Large intestine (tissue), 3 donors: ENCODE results near the gene LONP2. TPM values are rescaled to one million over a fixed set of nuclear protein-coding genes. Genes with fewer than 3 reads are reported as not detected.

Experiments used
- DNase-seq, 2 donors: peaks; one replicate each; pipeline versions ENCODE4 v3.0.0 to v3.0.0-alpha.2; 2013
- H3K27ac ChIP-seq: one replicate; pipeline ENCODE4 v1.5.1; 2013; ENCODE audit warnings: low read length
- H3K27me3 ChIP-seq: 2 replicates; pipeline ENCODE4 v1.6.1; 2013; ENCODE audit warnings: low read length; ENCODE audit not compliant: control insufficient read depth, insufficient read depth
- H3K36me3 ChIP-seq: 2 replicates; pipeline ENCODE4 v1.6.1; 2013; ENCODE audit warnings: low read length; ENCODE audit not compliant: control insufficient read depth, insufficient read depth
- H3K4me1 ChIP-seq: one replicate; pipeline ENCODE4 v1.6.1; 2013; ENCODE audit warnings: low read length; ENCODE audit not compliant: control insufficient read depth, insufficient read depth
- H3K4me3 ChIP-seq: one replicate; pipeline ENCODE4 v1.5.1; 2013; ENCODE audit warnings: low read length
- H3K9me3 ChIP-seq: one replicate; pipeline ENCODE4 v1.6.1; 2013; ENCODE audit warnings: mild to moderate bottlenecking, low read depth, low read length, moderate library complexity; ENCODE audit not compliant: control insufficient read depth
- WGBS: methylation state at CpG from one replicate; pipeline ENCODE4 v1.1.5; 2013; ENCODE audit warnings: low lambda C conversion rate; ENCODE audit not compliant: insufficient coverage; 5-methylcytosine and 5-hydroxymethylcytosine counted together
- polyA plus RNA-seq: library from polyadenylated mRNA; unstranded; fragments of 120-200 nt; gene quantifications from one replicate; pipeline ENCODE4 v1.2.1, GENCODE V29; 2013

LONP2 gene
- polyA plus RNA-seq, 1 donor = 49.4 TPM

DNA sequence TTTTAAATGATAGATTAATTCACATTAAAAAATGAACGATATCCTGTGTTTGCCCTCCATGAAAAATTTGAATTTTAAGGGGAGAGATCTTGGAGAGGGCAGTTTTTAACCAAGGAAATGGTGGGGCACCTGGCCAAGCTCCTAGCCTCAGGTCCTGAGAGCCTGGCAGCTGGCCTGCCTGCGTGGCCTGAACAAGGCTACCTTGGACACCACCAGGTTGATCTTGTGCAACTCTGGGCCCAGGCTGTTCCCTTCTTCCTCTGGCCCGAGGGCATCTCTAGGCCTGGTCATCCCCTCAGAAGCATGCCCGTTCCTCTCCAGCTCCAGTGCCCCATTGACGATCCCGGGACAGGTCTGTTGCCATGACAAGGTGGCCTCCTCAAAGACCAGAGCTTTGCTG, 33.4 kb upstream of the LONP2 start:
- Histone ChIP-seq H3K4me3 (no peak overlapping the region), H3K36me3 (no peaks in the 10 kb centered on the region), H3K27ac (no peak overlapping the region), H3K9me3 (no peaks in the 10 kb centered on the region), H3K27me3 (no peaks in the 10 kb centered on the region), H3K4me1 (no peaks in the 10 kb centered on the region)
- WGBS = no CpG with 5 or more reads among the region's 6 CpGs
- DNase-seq = no peak

DNA sequence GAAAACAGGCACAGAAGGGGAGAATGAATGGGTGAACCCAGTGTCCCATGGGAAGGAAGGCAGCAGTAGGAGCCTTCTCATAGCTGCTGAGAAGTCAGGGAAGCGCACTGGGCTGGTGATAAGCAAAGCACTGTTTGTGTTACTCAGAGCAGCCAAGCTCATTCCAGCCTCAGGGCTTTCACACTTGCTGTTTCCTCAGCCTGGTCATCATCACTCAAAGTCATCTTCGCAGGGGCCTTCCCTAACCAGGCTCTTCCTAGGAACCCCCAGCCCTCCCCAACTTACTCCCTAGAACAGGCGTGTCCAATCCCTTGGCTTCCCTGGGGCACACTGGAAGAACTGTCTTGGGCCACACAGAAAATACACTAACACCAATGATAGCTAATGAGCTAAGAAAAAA, 32.1 kb upstream of the LONP2 start:
- DNase-seq = no peak
- Histone ChIP-seq H3K27me3 (no peaks in the 10 kb centered on the region), H3K36me3 (no peaks in the 10 kb centered on the region), H3K4me3 (no peak overlapping the region), H3K27ac (no peak overlapping the region), H3K9me3 (no peaks in the 10 kb centered on the region), H3K4me1 (no peaks in the 10 kb centered on the region)
- WGBS = no CpG with 5 or more reads among the region's 3 CpGs

DNA sequence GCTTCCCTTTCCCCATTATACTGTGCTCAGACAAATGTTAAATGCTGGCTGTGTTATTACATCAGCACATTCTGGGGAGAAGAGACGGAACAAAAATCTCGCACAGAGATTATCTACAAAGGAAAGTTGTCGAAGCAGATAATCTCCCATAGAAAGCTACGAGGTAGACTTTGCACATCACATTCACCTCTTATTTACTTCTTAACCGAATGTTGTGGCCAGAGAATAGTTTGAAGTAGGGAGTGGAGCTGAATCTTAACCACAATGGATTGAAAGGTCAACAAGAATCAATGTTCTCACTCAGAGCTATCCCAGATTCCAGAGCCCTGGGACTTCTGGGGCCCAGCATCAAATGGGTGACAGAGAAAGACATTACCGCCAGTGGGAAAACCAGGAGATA, 28.4 kb upstream of the LONP2 start:
- no CpG with 5 or more reads among the region's 6 CpGs for WGBS

DNA sequence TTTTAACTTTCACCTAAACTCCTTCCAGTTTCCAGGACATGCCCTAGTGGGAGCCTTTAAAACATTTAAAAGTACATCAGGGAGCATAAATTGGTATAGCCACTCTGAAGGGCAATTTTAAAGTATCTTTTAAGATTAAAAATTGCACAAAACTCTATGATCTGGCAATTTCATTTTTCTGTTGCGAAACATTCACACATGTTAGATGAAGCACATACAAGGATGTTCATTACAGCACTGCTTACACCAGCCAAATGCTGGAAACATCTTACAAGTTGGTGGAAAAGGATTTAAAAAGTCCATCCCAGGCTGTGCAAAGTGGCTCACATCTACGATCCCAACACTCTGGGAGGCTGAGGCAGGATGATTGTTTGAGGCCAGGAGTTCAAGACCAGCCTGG, 26.4 kb upstream of the LONP2 start:
- no peaks in the 10 kb centered on the region for H3K27me3 ChIP-seq
- no peaks in the 10 kb centered on the region for H3K4me1 ChIP-seq
- no peak overlapping the region for H3K27ac ChIP-seq
- no peaks in the 10 kb centered on the region for H3K36me3 ChIP-seq
- no peak overlapping the region for H3K4me3 ChIP-seq
- no peak for DNase-seq
- WGBS = 80% methylated on average over 1 of the region's 2 CpGs
- no peaks in the 10 kb centered on the region for H3K9me3 ChIP-seq

More for the DNA sequence above, 28.4 kb upstream of the LONP2 start:
- Histone ChIP-seq H3K4me3 (no peak overlapping the region), H3K9me3 (no peaks in the 10 kb centered on the region), H3K27me3 (no peaks in the 10 kb centered on the region), H3K36me3 (no peaks in the 10 kb centered on the region), H3K4me1 (no peaks in the 10 kb centered on the region), H3K27ac (no peak overlapping the region)
- DNase-seq = no peak

DNA sequence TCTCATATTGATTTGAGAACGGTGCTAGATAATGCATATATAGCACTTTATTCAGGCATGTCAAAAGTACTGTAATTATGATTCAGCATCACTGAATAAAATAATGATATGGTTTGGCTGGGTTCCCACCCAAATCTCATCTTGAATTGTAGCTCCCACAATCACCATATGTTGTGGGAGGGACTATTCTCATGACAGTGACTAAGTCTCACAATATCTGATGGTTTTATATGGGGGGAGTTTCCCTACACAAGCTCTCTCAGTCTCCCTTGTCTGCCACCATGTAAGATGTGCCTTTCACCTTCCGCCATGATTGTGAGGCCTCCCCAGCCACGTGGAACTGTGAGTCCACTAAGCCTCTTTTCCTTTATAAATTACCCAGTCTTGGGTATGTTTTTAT, 25.6 kb upstream of the LONP2 start:
- WGBS = no CpG with 5 or more reads among the region's 3 CpGs
- Histone ChIP-seq H3K27ac (no peak overlapping the region), H3K4me3 (no peak overlapping the region), H3K9me3 (no peaks in the 10 kb centered on the region), H3K27me3 (no peaks in the 10 kb centered on the region), H3K4me1 (no peaks in the 10 kb centered on the region), H3K36me3 (no peaks in the 10 kb centered on the region)
- DNase-seq = no peak

DNA sequence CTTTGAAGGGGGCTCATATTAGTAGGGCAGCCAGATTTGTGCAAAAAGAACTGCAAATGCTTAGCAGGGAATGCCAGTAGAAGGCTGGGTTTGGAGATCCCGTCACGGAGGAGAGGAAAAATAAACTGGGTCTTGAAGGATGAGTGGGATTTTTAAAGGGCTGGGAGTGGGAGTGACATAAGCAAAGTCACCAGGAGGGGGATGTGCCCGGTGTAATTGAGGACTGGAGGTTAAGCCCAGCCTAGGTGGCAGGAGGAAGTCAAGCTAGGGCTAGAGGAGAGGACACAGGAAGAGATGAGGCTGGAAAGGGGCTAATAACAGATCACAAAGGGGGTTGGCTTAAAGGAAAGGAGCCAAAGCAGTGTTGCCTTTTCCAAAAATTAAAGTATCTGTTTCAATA, 23.2 kb upstream of the LONP2 start:
- 100% methylated on average over 2 of the region's 3 CpGs for WGBS
- Histone ChIP-seq H3K27me3 (no peaks in the 10 kb centered on the region), H3K36me3 (no peaks in the 10 kb centered on the region), H3K4me1 (no peaks in the 10 kb centered on the region), H3K27ac (no peak overlapping the region), H3K4me3 (no peak overlapping the region), H3K9me3 (no peaks in the 10 kb centered on the region)
- DNase-seq = no peak

DNA sequence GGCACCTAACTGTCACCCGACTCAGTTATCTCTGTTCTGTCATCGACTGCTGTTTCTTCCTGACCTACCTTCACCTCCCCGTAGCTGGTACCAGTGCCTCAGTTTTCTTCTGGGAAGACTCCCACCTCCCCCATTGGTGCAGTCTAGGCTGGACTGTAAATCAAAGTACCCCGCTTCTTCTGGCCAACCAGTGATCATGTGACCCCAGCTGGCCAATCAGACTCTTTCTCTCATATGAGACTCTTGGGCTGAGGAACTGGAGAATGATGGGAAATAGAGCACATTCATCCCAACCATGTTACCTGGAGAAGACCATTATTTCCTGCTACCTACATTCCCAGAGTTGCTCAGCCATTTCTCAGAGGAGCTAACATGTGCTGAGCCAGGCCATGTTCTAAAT, 20.6 kb upstream of the LONP2 start:
- Histone ChIP-seq H3K4me3 (no peak overlapping the region), H3K27me3 (no peaks in the 10 kb centered on the region), H3K27ac (no peak overlapping the region), H3K36me3 (no peaks in the 10 kb centered on the region), H3K4me1 (no peaks in the 10 kb centered on the region), H3K9me3 (no peaks in the 10 kb centered on the region)
- no CpG with 5 or more reads among the region's 4 CpGs for WGBS
- no peak for DNase-seq

DNA sequence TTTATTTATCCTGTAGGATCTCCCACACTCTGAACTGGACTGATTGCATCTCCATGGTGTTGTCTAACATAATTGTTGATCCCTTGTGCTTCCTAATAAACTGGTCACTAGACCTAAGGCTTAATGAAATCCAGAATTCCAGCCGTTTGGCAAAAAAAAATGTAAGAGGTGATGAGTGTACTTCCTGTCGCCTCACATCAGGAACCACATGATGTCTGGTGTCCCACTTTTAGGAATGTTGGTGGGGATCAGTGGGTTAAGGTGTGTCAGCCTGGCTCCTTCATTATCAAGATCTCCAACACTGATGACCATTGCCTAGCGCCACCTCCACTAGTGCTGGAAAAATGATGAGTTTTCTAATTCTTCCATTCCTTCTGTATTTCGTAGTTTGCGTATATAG, 18.6 kb upstream of the LONP2 start:
- H3K9me3 ChIP-seq = no peaks in the 10 kb centered on the region
- no peak overlapping the region for H3K4me3 ChIP-seq
- H3K27me3 ChIP-seq = no peaks in the 10 kb centered on the region
- WGBS = no CpG with 5 or more reads among the region's 5 CpGs
- no peak overlapping the region for H3K27ac ChIP-seq
- H3K36me3 ChIP-seq = no peaks in the 10 kb centered on the region
- H3K4me1 ChIP-seq = no peaks in the 10 kb centered on the region
- DNase-seq = no peak

DNA sequence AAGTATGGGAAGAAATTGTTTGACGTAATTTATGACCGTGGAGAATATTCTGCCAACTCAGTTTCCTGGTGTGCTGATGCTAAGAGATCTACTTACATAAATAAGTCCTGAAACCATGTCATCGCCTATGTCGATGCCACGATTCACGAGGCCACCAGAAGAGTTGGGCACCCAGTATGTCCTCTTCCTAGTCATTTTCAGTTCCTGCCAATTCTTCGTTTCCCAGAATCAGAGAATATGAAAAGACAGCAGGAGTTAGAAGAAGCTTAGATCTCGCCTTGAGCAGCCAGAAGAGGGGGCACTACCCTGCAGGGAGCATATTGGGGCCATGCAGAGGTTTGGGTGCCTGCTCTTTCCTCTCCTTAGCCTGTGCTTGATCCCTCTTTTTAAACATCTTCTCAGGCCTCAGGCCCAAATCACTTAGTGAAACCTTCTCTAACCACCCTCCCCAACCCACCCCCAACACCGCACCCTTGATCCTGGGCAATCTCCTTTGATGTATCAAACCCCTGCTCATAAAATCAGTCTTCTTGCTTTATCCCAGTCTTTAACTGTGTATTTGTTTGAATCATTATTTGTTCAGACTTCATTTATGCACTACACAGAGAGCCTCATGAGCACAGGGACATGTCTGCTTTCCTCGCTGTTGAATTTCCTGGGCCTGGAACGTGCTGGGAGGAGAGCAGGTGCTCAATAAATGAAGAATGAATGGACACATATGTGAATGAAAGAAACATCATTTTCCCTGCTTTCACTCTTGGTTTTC, 12.2 kb upstream of the LONP2 start:
- Histone ChIP-seq H3K4me1 (no peaks in the 10 kb centered on the region), H3K36me3 (no peaks in the 10 kb centered on the region), H3K9me3 (no peaks in the 10 kb centered on the region), H3K27me3 (no peaks in the 10 kb centered on the region), H3K27ac (no peak overlapping the region), H3K4me3 (no peak overlapping the region)
- DNase-seq = no peak
- 60% methylated on average over 2 of the region's 11 CpGs for WGBS

DNA sequence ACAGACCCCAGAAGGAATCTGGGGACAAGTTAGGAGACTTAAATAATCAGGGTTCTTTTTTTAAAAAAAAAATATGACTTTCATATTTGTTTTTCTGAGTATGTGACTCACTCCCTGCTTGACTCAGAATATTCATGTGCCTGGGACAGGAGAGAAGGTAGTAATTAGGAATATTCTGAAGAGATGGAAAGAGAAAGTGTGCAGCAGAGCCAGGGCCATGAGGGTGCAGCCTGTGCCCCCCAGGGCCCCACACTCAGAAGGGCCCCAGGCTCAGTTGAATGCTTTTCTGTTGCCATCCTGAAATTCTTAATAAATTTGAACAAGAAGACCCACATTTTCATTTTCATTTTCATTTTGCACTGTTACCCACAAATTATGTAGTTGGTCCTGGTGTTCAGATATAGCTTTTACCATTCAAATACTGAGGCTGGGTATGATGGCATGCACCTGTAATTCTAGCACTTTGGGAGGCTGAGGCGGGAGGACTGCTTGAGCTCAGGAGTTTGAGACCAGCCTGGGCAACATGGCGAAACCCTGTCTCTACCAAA, 11.5 kb upstream of the LONP2 start:
- Histone ChIP-seq H3K27ac (no peak overlapping the region), H3K27me3 (no peaks in the 10 kb centered on the region), H3K4me3 (no peak overlapping the region), H3K36me3 (no peaks in the 10 kb centered on the region), H3K9me3 (no peaks in the 10 kb centered on the region), H3K4me1 (no peaks in the 10 kb centered on the region)
- WGBS = no CpG with 5 or more reads among the region's 2 CpGs
- no peak for DNase-seq

DNA sequence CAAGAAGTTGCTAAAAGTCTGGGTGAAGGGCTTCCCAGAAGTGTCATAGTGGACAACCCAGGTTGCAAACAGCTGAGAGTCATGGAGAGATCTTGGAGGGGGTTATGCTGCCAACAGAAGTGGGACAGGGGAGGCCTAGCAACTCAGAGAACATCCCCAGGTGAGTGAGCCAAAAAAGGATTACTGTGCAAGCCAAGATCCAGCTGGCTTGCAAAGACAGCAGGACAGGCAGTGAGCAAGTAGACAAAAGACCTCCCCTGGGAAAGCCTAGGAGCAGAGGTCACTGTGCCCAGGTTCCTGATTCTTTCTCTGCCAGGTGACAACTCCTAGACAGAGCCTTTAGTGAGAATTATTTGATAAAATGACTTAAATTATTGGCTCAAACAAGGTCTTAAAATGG, 9.5 kb upstream of the LONP2 start:
- Histone ChIP-seq H3K4me3 (no peak overlapping the region), H3K4me1 (no peaks in the 10 kb centered on the region), H3K36me3 (no peaks in the 10 kb centered on the region), H3K9me3 (no peaks in the 10 kb centered on the region), H3K27me3 (no peaks in the 10 kb centered on the region), H3K27ac (no peak overlapping the region)
- DNase-seq = no peak
